CD14-positive monocyte (primary cell): ENCODE measurements around the gene CALCOCO2. TPM values are rescaled to one million over a fixed set of nuclear protein-coding genes. Genes with fewer than 3 reads are reported as not detected.

ENCODE experiments used
- DNase-seq, 3 donors: peaks; one replicate each; pipeline ENCODE4 v3.0.0-alpha.2; 2011 to 2022
- H2AFZ ChIP-seq: 2 replicates; pipeline ENCODE4 v1.6.0; 2012; ENCODE audit warnings: mild to moderate bottlenecking, low read depth, low read length, inconsistent platforms; ENCODE audit not compliant: insufficient read depth, poor library complexity, severe bottlenecking
- H3K27ac ChIP-seq, 2 donors: 1 replicate in 1 of 2; 2 replicates in 1 of 2; pipeline ENCODE4 v1.5.1; 2012 to 2013; ENCODE audit warnings: low read length in 2 of 2, control low read depth in 1 of 2, inconsistent platforms in 1 of 2, low read depth in 1 of 2, mild to moderate bottlenecking in 1 of 2
- H3K27me3 ChIP-seq, 2 donors: one replicate each; pipeline versions ENCODE4 v1.6.0 to v1.6.1; 2011 to 2013; ENCODE audit warnings: low read length in 2 of 2; ENCODE audit not compliant: control insufficient read depth in 2 of 2, insufficient read depth in 2 of 2
- H3K36me3 ChIP-seq, 2 donors: replicated peaks in 1 of 2; 1 replicate in 1 of 2; 2 replicates in 1 of 2; pipeline versions ENCODE4 v1.5.1 to v1.6.1; 2012 to 2013; ENCODE audit warnings: low read length in 2 of 2, control low read depth in 1 of 2, inconsistent platforms in 1 of 2, mild to moderate bottlenecking in 1 of 2; ENCODE audit not compliant: insufficient read depth in 2 of 2, control insufficient read depth in 1 of 2
- H3K4me1 ChIP-seq, 2 donors: 1 replicate in 1 of 2; 2 replicates in 1 of 2; pipeline versions ENCODE4 v1.5.1 to v1.6.1; 2012 to 2013; ENCODE audit warnings: low read length in 2 of 2, control low read depth in 1 of 2, inconsistent platforms in 1 of 2, mild to moderate bottlenecking in 1 of 2, moderate library complexity in 1 of 2; ENCODE audit not compliant: insufficient read depth in 2 of 2, control insufficient read depth in 1 of 2
- H3K4me2 ChIP-seq: replicated peaks from 2 replicates; pipeline ENCODE3; 2012; ENCODE audit warnings: low read length, moderate library complexity, mild to moderate bottlenecking; ENCODE audit not compliant: poor library complexity, severe bottlenecking; ENCODE audit errors: extremely low read depth
- H3K4me3 ChIP-seq, 3 experiments: fragments of 200-600 bp in 1 of 3; sonication (generic) in 1 of 3; replicated peaks in 1 of 3; 1 replicate in 2 of 3; 2 replicates in 1 of 3; pipeline ENCODE4 v1.5.1; 2011 to 2013; ENCODE audit warnings: low read length in 3 of 3, mild to moderate bottlenecking in 3 of 3, control low read depth in 2 of 3, low read depth in 2 of 3, inconsistent platforms in 1 of 3, moderate library complexity in 1 of 3
- H3K79me2 ChIP-seq: 2 replicates; pipeline ENCODE4 v1.6.0; 2012; ENCODE audit warnings: mild to moderate bottlenecking, control low read depth, inconsistent platforms, low read length, moderate library complexity; ENCODE audit not compliant: insufficient read depth
- H3K9ac ChIP-seq: 2 replicates; pipeline ENCODE4 v1.6.0; 2017; ENCODE audit warnings: low read length, mild to moderate bottlenecking; ENCODE audit not compliant: insufficient read depth, poor library complexity, severe bottlenecking
- H3K9me3 ChIP-seq, 2 donors: replicated peaks in 1 of 2; 1 replicate in 1 of 2; 2 replicates in 1 of 2; pipeline versions ENCODE4 v1.5.1 to v1.6.1; 2012 to 2013; ENCODE audit warnings: low read length in 2 of 2, control low read depth in 1 of 2; ENCODE audit not compliant: control insufficient read depth in 1 of 2, insufficient read depth in 1 of 2
- H4K20me1 ChIP-seq: 2 replicates; pipeline ENCODE4 v1.6.0; 2012; ENCODE audit warnings: mild to moderate bottlenecking, low read length, control low read depth, moderate library complexity; ENCODE audit not compliant: insufficient read depth
- H3K27ac Mint-ChIP-seq, 7 donors: one replicate each; pipeline ENCODE4 v1.8.0; 2020; ENCODE audit warnings: mild to moderate bottlenecking in 7 of 7, mixed read lengths in 7 of 7, moderate library complexity in 6 of 7, inconsistent platforms in 2 of 7
- H3K27me3 Mint-ChIP-seq, 3 donors: one replicate each; pipeline ENCODE4 v1.8.0; 2021 to 2022; ENCODE audit warnings: low read depth in 3 of 3, mild to moderate bottlenecking in 3 of 3, mixed read lengths in 3 of 3, moderate library complexity in 3 of 3, inconsistent platforms in 1 of 3
- H3K36me3 Mint-ChIP-seq, 2 donors: one replicate each; pipeline ENCODE4 v1.8.0; 2020; ENCODE audit warnings: mixed read lengths in 2 of 2, inconsistent platforms in 1 of 2, mild to moderate bottlenecking in 1 of 2
- H3K4me1 Mint-ChIP-seq: one replicate; pipeline ENCODE4 v1.8.0; 2020; ENCODE audit warnings: mild to moderate bottlenecking, mixed read lengths
- H3K4me3 Mint-ChIP-seq, 2 donors: one replicate each; pipeline ENCODE4 v1.8.0; 2020; ENCODE audit warnings: mild to moderate bottlenecking in 2 of 2, mixed read lengths in 2 of 2, moderate library complexity in 1 of 2
- H3K9me3 Mint-ChIP-seq, 7 donors: one replicate each; pipeline ENCODE4 v1.8.0; 2020 to 2022; ENCODE audit warnings: mixed read lengths in 7 of 7, mild to moderate bottlenecking in 6 of 7, moderate library complexity in 6 of 7, inconsistent platforms in 2 of 7
- CTCF ChIP-seq: fragments of 200-600 bp; IDR thresholded peaks from one replicate; pipeline ENCODE4 v1.8.0; 2022; ENCODE audit warnings: antibody characterized with exemption, mild to moderate bottlenecking
- WGBS: methylation state at CpG from one replicate; pipeline ENCODE4 v1.1.5; 2013; ENCODE audit warnings: missing lambda C conversion rate; ENCODE audit not compliant: insufficient coverage; 5-methylcytosine and 5-hydroxymethylcytosine counted together
- intact Hi-C, 2 donors: fragments of 100-400 bp; cut with micrococcal nuclease; formaldehyde crosslinking; loops; one replicate each; pipeline versions ENCODE4 v1.15.0 to v1.15.1; 2023
- polyA plus RNA-seq, 3 donors: library from polyadenylated mRNA; depleted of rRNA in 1 of 3; unstranded in 2 of 3; stranded (reverse) in 1 of 3; fragments of 300-500 nt in 2 of 3; fragments of >200 nt in 1 of 3; fragmentation: Illumina TruSeq in 2 of 3; gene quantifications; 1 replicate in 2 of 3; 2 replicates in 1 of 3; pipeline ENCODE4 v1.2.3, GENCODE V29; 2012 to 2021

CALCOCO2 gene
- polyA plus RNA-seq, 3 donors, result 87.5 to 280 (median 214) TPM

- Histone ChIP-seq H3K27me3 (peaks cover 30 to 34% of the 10 kb centered on the region in 2 donors), H3K36me3 (no peaks in the 10 kb centered on the region), H2AFZ (no peak overlapping the region), H3K9me3 (peaks cover 0 to 12% of the 10 kb centered on the region in 2 donors), H3K4me3 (no peak overlapping the region), H3K79me2 (no peaks in the 10 kb centered on the region), H3K27ac (no peak overlapping the region), H3K4me1 (peaks cover 5 to 6% of the 10 kb centered on the region in 2 donors), H3K4me2 (no peak overlapping the region), H3K9ac (no peak overlapping the region), H4K20me1 (no peaks in the 10 kb centered on the region)
- TF ChIP-seq CTCF, result no peak
- Mint-ChIP-seq H3K36me3 (peaks cover 0 to 2% of the 10 kb centered on the region in 2 donors), H3K4me1 (peaks cover 6% of the 10 kb centered on the region), H3K27me3 (peaks cover 33 to 52% (median 43%) of the 10 kb centered on the region in 3 donors), H3K27ac (no peak overlapping the region), H3K9me3 (peaks cover 0 to 6% (median 2%) of the 10 kb centered on the region in 7 donors), H3K4me3 (no peak overlapping the region)
- no CpG with 5 or more reads among the region's 3 CpGs for WGBS
- intact Hi-C loops, result no loop called here
- DNase-seq, result no peak
Measured at GRCh38 chr17:48812001-48812400, 18.8 kb upstream of the CALCOCO2 start.

GRCh38 chr17:48814504-48814903 lies 16.3 kb upstream of the CALCOCO2 start:
- WGBS, result no CpG with 5 or more reads among the region's 7 CpGs
- no peak overlapping the region for H3K27ac Mint-ChIP-seq
- no peaks in the 10 kb centered on the region for H3K79me2 ChIP-seq
- no peak overlapping the region for H3K4me3 ChIP-seq
- H3K27ac ChIP-seq, result no peak overlapping the region
- no peak overlapping the region for H3K9ac ChIP-seq
- peaks cover 0 to 11% (median 6%) of the 10 kb centered on the region in 7 donors for H3K9me3 Mint-ChIP-seq
- peaks cover 10 to 12% of the 10 kb centered on the region in 2 donors for H3K4me1 ChIP-seq
- H3K36me3 ChIP-seq, result no peaks in the 10 kb centered on the region
- H3K27me3 ChIP-seq, result peaks cover 49 to 50% of the 10 kb centered on the region in 2 donors
- H3K36me3 Mint-ChIP-seq, result peaks cover 0 to 2% of the 10 kb centered on the region in 2 donors
- peak; percentile 30 to 57 (median 36) for DNase-seq
- no peak overlapping the region for H2AFZ ChIP-seq
- peak overlapping the region in 1 of 2 donors; percentile 72 for H3K4me3 Mint-ChIP-seq
- no peaks in the 10 kb centered on the region for H4K20me1 ChIP-seq
- H3K27me3 Mint-ChIP-seq, result peaks cover 54 to 75% (median 61%) of the 10 kb centered on the region in 3 donors
- intact Hi-C loops, result loop anchor here in 1 of 2 donors (2.0 kb wide), 1 partner anchor 64 kb away; no protein-coding TSS in a partner anchor
- peaks cover 11% of the 10 kb centered on the region for H3K4me1 Mint-ChIP-seq
- peaks cover 0 to 17% of the 10 kb centered on the region in 2 donors for H3K9me3 ChIP-seq
- H3K4me2 ChIP-seq, result no peak overlapping the region
- TF ChIP-seq CTCF, result peak; percentile 82
